H1 (cell line): ENCODE results near the gene CDC42EP2. TPM values are rescaled to one million over a fixed set of nuclear protein-coding genes. Genes with fewer than 3 reads are reported as not detected.

Experiments
- CTCF ChIA-PET: fragments of 300-600 bp; sonication (Branson Sonifier 250); formaldehyde crosslinking; loops from one replicate; lab custom pipeline; 2021; ENCODE audit not compliant: partially characterized antibody; lab: Charles Lee
- POLR2A ChIA-PET: fragments of 300-600 bp; sonication (Branson Sonifier 250); formaldehyde crosslinking; loops from one replicate; lab custom pipeline; 2021; ENCODE audit warnings: inconsistent platforms; ENCODE audit not compliant: partially characterized antibody; lab: Charles Lee
- DNase-seq, 2 experiments: peaks; one replicate each; pipeline versions ENCODE4 v3.0.0 to v3.0.0-alpha.2; 2010 to 2022; ENCODE audit warnings: low spot score in 2 of 2, low read depth in 1 of 2, mixed read lengths in 1 of 2
- FAIRE-seq: peaks from 2 replicates; lab custom pipeline; 2011; peaks lifted over from hg19 to GRCh38; lab: Jason Lieb, UNC
- H2AFZ ChIP-seq: 2 replicates; pipeline ENCODE4 v1.8.1; 2012; ENCODE audit warnings: low read length, inconsistent platforms
- H2AK5ac ChIP-seq: 2 replicates; pipeline ENCODE4 v1.6.1; 2013; ENCODE audit warnings: low read depth, low read length
- H2BK120ac ChIP-seq: replicated peaks from 2 replicates; pipeline ENCODE3; 2013; ENCODE audit warnings: low read depth, low read length, inconsistent platforms
- H2BK12ac ChIP-seq: 2 replicates; pipeline ENCODE4 v1.6.1; 2013; ENCODE audit warnings: low read depth, low read length
- H2BK15ac ChIP-seq: 2 replicates; pipeline ENCODE4 v1.6.1; 2013; ENCODE audit warnings: low read length
- H2BK20ac ChIP-seq: 2 replicates; pipeline ENCODE4 v1.6.1; 2013; ENCODE audit warnings: low read length
- H2BK5ac ChIP-seq: 2 replicates; pipeline ENCODE4 v1.6.1; 2013; ENCODE audit warnings: low read depth, low read length
- H3K14ac ChIP-seq: 2 replicates; pipeline ENCODE4 v1.6.1; 2013; ENCODE audit warnings: inconsistent platforms; ENCODE audit not compliant: insufficient read length
- H3K18ac ChIP-seq: 2 replicates; pipeline ENCODE4 v1.6.1; 2013; ENCODE audit warnings: low read length; ENCODE audit errors: extremely low read depth
- H3K23ac ChIP-seq: 2 replicates; pipeline ENCODE4 v1.6.1; 2013; ENCODE audit warnings: inconsistent platforms; ENCODE audit not compliant: insufficient read length
- H3K23me2 ChIP-seq: 2 replicates; pipeline ENCODE4 v1.6.1; 2013; ENCODE audit warnings: low read depth, low read length
- H3K27ac ChIP-seq: 2 replicates; pipeline ENCODE4 v1.6.1; 2011; ENCODE audit warnings: low read depth, low read length, inconsistent platforms
- H3K27me3 ChIP-seq, 4 experiments: replicated peaks in 1 of 4; 1 replicate in 1 of 4; 2 replicates in 3 of 4; pipeline versions ENCODE4 v1.6.1 to v1.8.1; 2011 to 2013; ENCODE audit warnings: low read length in 3 of 4, mild to moderate bottlenecking in 3 of 4, inconsistent platforms in 2 of 4, mixed read lengths in 2 of 4, moderate library complexity in 1 of 4; ENCODE audit not compliant: control insufficient read depth in 3 of 4, insufficient read depth in 3 of 4; ENCODE audit errors: extremely low read depth in 1 of 4
- H3K36me3 ChIP-seq, 4 experiments: 2 replicates each; pipeline versions ENCODE4 v1.6.1 to v1.8.1; 2011 to 2013; ENCODE audit warnings: mild to moderate bottlenecking in 4 of 4, low read length in 3 of 4, moderate library complexity in 2 of 4, control low read depth in 1 of 4, inconsistent platforms in 1 of 4; ENCODE audit not compliant: insufficient read depth in 4 of 4, control insufficient read depth in 2 of 4
- H3K4ac ChIP-seq: replicated peaks from 2 replicates; pipeline ENCODE3; 2013; ENCODE audit warnings: low read length, low read depth, mixed read lengths, inconsistent platforms; ENCODE audit not compliant: insufficient read length
- H3K4me1 ChIP-seq, 4 experiments: replicated peaks in 1 of 4; 1 replicate in 1 of 4; 2 replicates in 3 of 4; pipeline versions ENCODE4 v1.6.1 to v1.8.1; 2011 to 2013; ENCODE audit warnings: low read length in 3 of 4, inconsistent platforms in 2 of 4, mixed read lengths in 1 of 4; ENCODE audit not compliant: insufficient read depth in 4 of 4, control insufficient read depth in 3 of 4
- H3K4me2 ChIP-seq, 2 experiments: 2 replicates each; pipeline versions ENCODE4 v1.6.1 to v1.8.1; 2011 to 2013; ENCODE audit warnings: low read depth in 2 of 2, low read length in 2 of 2, control low read depth in 1 of 2, inconsistent platforms in 1 of 2, mild to moderate bottlenecking in 1 of 2; ENCODE audit not compliant: insufficient read depth in 1 of 2
- H3K4me3 ChIP-seq, 4 experiments: fragments of 200-600, 300-600 bp in 1 of 4; sonication (generic), shearing (Covaris generic), sonication (Bioruptor Twin) in 1 of 4; 2 replicates each; pipeline versions ENCODE4 v1.5.1 to v1.8.1; 2011 to 2016; ENCODE audit warnings: low read length in 4 of 4, low read depth in 3 of 4, control low read depth in 2 of 4, inconsistent platforms in 2 of 4, mild to moderate bottlenecking in 2 of 4, mixed read lengths in 1 of 4, moderate library complexity in 1 of 4; ENCODE audit not compliant: insufficient read depth in 2 of 4; ENCODE audit errors: extremely low read depth in 1 of 4
- H3K56ac ChIP-seq: replicated peaks from 2 replicates; pipeline ENCODE3; 2013; ENCODE audit warnings: low read depth, mild to moderate bottlenecking, mixed read lengths, low read length, inconsistent platforms; ENCODE audit not compliant: insufficient read length
- H3K79me1 ChIP-seq: 2 replicates; pipeline ENCODE4 v1.6.1; 2013; ENCODE audit warnings: low read depth, low read length, control low read depth
- H3K79me2 ChIP-seq, 2 experiments: 2 replicates each; pipeline versions ENCODE4 v1.6.1 to v1.8.1; 2012 to 2013; ENCODE audit warnings: low read length in 2 of 2, mild to moderate bottlenecking in 2 of 2, inconsistent platforms in 1 of 2; ENCODE audit not compliant: insufficient read depth in 2 of 2, control insufficient read depth in 1 of 2
- H3K9ac ChIP-seq, 4 experiments: replicated peaks in 1 of 4; 1 replicate in 1 of 4; 2 replicates in 3 of 4; pipeline versions ENCODE4 v1.6.1 to v1.8.1; 2011 to 2013; ENCODE audit warnings: low read depth in 3 of 4, low read length in 3 of 4, control low read depth in 2 of 4, mild to moderate bottlenecking in 2 of 4, moderate library complexity in 2 of 4, inconsistent platforms in 1 of 4; ENCODE audit errors: extremely low read depth in 1 of 4
- H3K9me3 ChIP-seq, 2 experiments: 2 replicates each; pipeline versions ENCODE4 v1.6.1 to v1.8.1; 2012 to 2013; ENCODE audit warnings: mild to moderate bottlenecking in 2 of 2, moderate library complexity in 2 of 2, control low read depth in 1 of 2, inconsistent platforms in 1 of 2, low read depth in 1 of 2, low read length in 1 of 2, mixed read lengths in 1 of 2; ENCODE audit not compliant: insufficient read depth in 2 of 2
- H4K20me1 ChIP-seq, 2 experiments: replicated peaks in 1 of 2; 2 replicates each; pipeline versions ENCODE3 to v1.8.1; 2011 to 2013; ENCODE audit warnings: inconsistent platforms in 2 of 2, low read length in 2 of 2, mild to moderate bottlenecking in 1 of 2; ENCODE audit not compliant: insufficient read depth in 2 of 2, control insufficient read depth in 1 of 2
- H4K5ac ChIP-seq: 2 replicates; pipeline ENCODE4 v1.6.1; 2013; ENCODE audit warnings: low read length, low read depth, mixed read lengths, inconsistent platforms; ENCODE audit not compliant: insufficient read length
- H4K8ac ChIP-seq: 2 replicates; pipeline ENCODE4 v1.8.0; 2013; ENCODE audit warnings: mild to moderate bottlenecking, moderate library complexity, low read length, inconsistent platforms; ENCODE audit not compliant: insufficient read depth; ENCODE audit errors: extremely low read depth
- H4K91ac ChIP-seq: replicated peaks from 2 replicates; pipeline ENCODE3; 2013; ENCODE audit warnings: low read length, mixed read lengths, inconsistent platforms; ENCODE audit not compliant: insufficient read length
- CEBPB ChIP-seq: IDR thresholded peaks from 2 replicates; pipeline ENCODE4 v1.6.1; 2012; ENCODE audit warnings: low read depth, low read length
- EGR1 ChIP-seq: IDR thresholded peaks from 2 replicates; pipeline ENCODE4 v1.6.1; 2011; ENCODE audit warnings: low read depth, low read length, borderline replicate concordance
- EZH2 ChIP-seq: fragments of 200-600 bp; sonication (generic); IDR thresholded peaks from 2 replicates; pipeline ENCODE4 v1.7.1; 2012; ENCODE audit warnings: low read depth, mild to moderate bottlenecking, moderate library complexity, low read length, inconsistent platforms; ENCODE audit not compliant: severe bottlenecking
- GTF2F1 ChIP-seq: IDR thresholded peaks from 2 replicates; pipeline ENCODE4 v1.6.1; 2012; ENCODE audit warnings: low read depth, low read length, improper control_type of control experiment, borderline replicate concordance
- KDM5A ChIP-seq: fragments of 200-600 bp; IDR thresholded peaks from 2 replicates; pipeline ENCODE4 v1.7.1; 2012; ENCODE audit warnings: mild to moderate bottlenecking, low read length, inconsistent platforms, mixed read lengths
- NANOG ChIP-seq: IDR thresholded peaks from 2 replicates; pipeline ENCODE4 v1.6.1; 2011; ENCODE audit warnings: low read length, low read depth, mild to moderate bottlenecking, inconsistent platforms; ENCODE audit not compliant: insufficient read depth, poor library complexity, severe bottlenecking
- PHF8 ChIP-seq: fragments of 200-600 bp; sonication (generic); conservative IDR thresholded peaks from 2 replicates; pipeline ENCODE4 v1.7.1; 2012; ENCODE audit warnings: low read depth, mild to moderate bottlenecking, inconsistent platforms, low read length, moderate library complexity
- POU5F1 ChIP-seq: IDR thresholded peaks from 2 replicates; pipeline ENCODE4 v1.6.1; 2011; ENCODE audit warnings: low read depth, mild to moderate bottlenecking, low read length, moderate library complexity
- RXRA ChIP-seq: IDR thresholded peaks from 2 replicates; pipeline ENCODE4 v1.6.1; 2011; ENCODE audit warnings: low read depth, mild to moderate bottlenecking, low read length, moderate library complexity; ENCODE audit not compliant: insufficient read depth
- TAF1 ChIP-seq: IDR thresholded peaks from 2 replicates; pipeline ENCODE4 v1.6.1; 2011; ENCODE audit warnings: mild to moderate bottlenecking, low read depth, low read length
- TBP ChIP-seq: IDR thresholded peaks from 2 replicates; pipeline ENCODE4 v1.6.1; 2011; ENCODE audit warnings: low read depth, low read length, improper control_type of control experiment
- ZNF274 ChIP-seq: IDR thresholded peaks from 2 replicates; pipeline ENCODE4 v1.7.0; 2012; ENCODE audit warnings: low read length, borderline replicate concordance; ENCODE audit errors: extremely low read depth
- WGBS, 2 experiments: shearing (Covaris generic) in 1 of 2; methylation state at CpG; one replicate each; pipeline versions ENCODE4 v1.1.6 to v1.1.7; 2013 to 2015; ENCODE audit warnings: low lambda C conversion rate in 2 of 2, mixed read lengths in 2 of 2, inconsistent platforms in 1 of 2, low coverage in 1 of 2, missing lambda C conversion rate in 1 of 2; ENCODE audit not compliant: insufficient replicate concordance in 2 of 2, insufficient coverage in 1 of 2, insufficient read length in 1 of 2; ENCODE audit errors: extremely low coverage in 1 of 2, missing lambda C conversion rate in 1 of 2; 5-methylcytosine and 5-hydroxymethylcytosine counted together
- polyA plus RNA-seq, 7 experiments: library from polyadenylated mRNA; depleted of rRNA in 3 of 7; stranded (reverse) in 5 of 7; unstranded in 2 of 7; fragments of >200 nt in 5 of 7; fragments of 200-250 nt in 2 of 7; gene quantifications; 1 replicate in 5 of 7; 2 replicates in 1 of 7; 4 replicates in 1 of 7; pipeline versions ENCODE4 v1.2.1 to v1.2.3, GENCODE V29; 2011 to 2013; ENCODE audit warnings: missing spikeins in 2 of 7, mixed read lengths in 2 of 7
- total RNA-seq: library from RNA; stranded (reverse); fragmentation: NEBNext Ultra II Directional; extraction: Animal tissue kit (Norgen Biotek cat#: 25700); gene quantifications from 2 replicates; pipeline ENCODE4 v1.2.1, GENCODE V29; 2021
- TF ChIP-seq, protein P1 (sequence below): IDR thresholded peaks from 2 replicates; pipeline ENCODE4 v1.6.1; 2012; ENCODE audit warnings: inconsistent platforms

Gene CDC42EP2
- total and polyA plus RNA-seq, 2 of the 8 experiments (the other 6 are each of a cell fraction or from before 2014, with no cell fraction given) = 11.8 to 13.3 TPM

DNA sequence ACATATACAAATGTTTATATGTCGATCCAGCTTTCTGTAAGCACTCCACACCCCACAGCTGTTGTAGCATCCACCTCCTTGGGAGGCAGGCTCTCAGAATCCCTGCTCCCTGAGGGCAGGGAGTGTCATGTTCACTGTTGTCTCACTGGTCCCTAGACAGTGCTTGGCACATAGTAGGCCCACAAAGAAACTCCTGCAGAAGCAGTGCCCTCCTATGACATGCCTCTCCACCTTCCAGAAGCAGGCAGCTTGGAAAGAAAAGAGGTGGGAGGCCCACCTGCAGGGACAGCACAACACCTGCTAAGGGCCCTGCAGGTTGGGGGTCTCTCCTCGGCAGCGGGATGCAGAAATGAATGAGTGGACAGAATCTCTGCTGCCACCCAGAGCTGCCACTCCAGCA is 11.1 kb upstream of the CDC42EP2 start:
- H3K4me1 ChIP-seq = peaks cover 0 to 12% (median 9%) of the 10 kb centered on the region in 4 experiments; a peak in 6 of 7 replicates

More for the DNA sequence above, 11.1 kb upstream of the CDC42EP2 start:
- no peak for TF ChIP-seq POU5F1
- no peak for TF ChIP-seq PHF8
- TF ChIP-seq RXRA = no peak
- TF ChIP-seq EZH2 = no peak
- no peak for TF ChIP-seq EGR1
- TF ChIP-seq GTF2F1 = no peak
- TF ChIP-seq NANOG = no peak
- no peak for TF ChIP-seq ZNF274
- TF ChIP-seq KDM5A = no peak
- no peak for TF ChIP-seq TBP
- TF ChIP-seq CEBPB = no peak
- TF ChIP-seq, protein P1, sequence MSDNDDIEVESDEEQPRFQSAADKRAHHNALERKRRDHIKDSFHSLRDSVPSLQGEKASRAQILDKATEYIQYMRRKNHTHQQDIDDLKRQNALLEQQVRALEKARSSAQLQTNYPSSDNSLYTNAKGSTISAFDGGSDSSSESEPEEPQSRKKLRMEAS = no peak
- TF ChIP-seq TAF1 = no peak
- Histone ChIP-seq H3K23me2 (peaks cover 3% of the 10 kb centered on the region; the same call in 1 of the 2 replicates), H4K20me1 (peaks cover 0 to 6% of the 10 kb centered on the region in 2 experiments), H3K14ac (no peak overlapping the region), H2AK5ac (no peak overlapping the region), H3K9ac (no peak overlapping the region), H3K27ac (no peak overlapping the region), H3K4ac (no peak overlapping the region), H3K18ac (no peak overlapping the region; the same call in 1 of the 2 replicates), H3K79me1 (no peaks in the 10 kb centered on the region), H3K36me3 (peaks cover 0 to 5% (median 2%) of the 10 kb centered on the region in 4 experiments; a peak in 3 of 8 replicates), H3K4me2 (no peak overlapping the region), H2BK15ac (no peak overlapping the region), H3K56ac (no peak overlapping the region), H2AFZ (no peak overlapping the region), H4K91ac (no peak overlapping the region), H2BK20ac (no peak overlapping the region), H3K27me3 (peaks cover 0 to 2% (median 0%) of the 10 kb centered on the region in 4 experiments; a peak in 3 of 7 replicates), H3K9me3 (no peaks in the 10 kb centered on the region), H3K4me3 (no peak overlapping the region), H4K5ac (no peak overlapping the region), H2BK12ac (no peak overlapping the region), H3K23ac (no peak overlapping the region), H2BK120ac (no peak overlapping the region), H2BK5ac (no peak overlapping the region), H4K8ac (no peak overlapping the region), H3K79me2 (no peaks in the 10 kb centered on the region)
- POLR2A ChIA-PET = interaction anchor here (0.6 to 10.4 kb wide), 4 partner anchors 11 to 336 kb away, joined by 3 to 99 read pairs (median 4); partner anchors contain the start of gene CDC42EP2
- FAIRE-seq = no peak
- no peak for DNase-seq
- CTCF ChIA-PET = interaction anchor here (0.6 to 52.8 kb wide), 3 partner anchors 11 to 75 kb away, joined by 3 to 1179 read pairs (median 1179); partner anchors contain the start of genes CDC42EP2 and DPF2
- WGBS, 2 experiments = 79% methylated on average over 3 of the region's 3 CpGs; no CpG with 5 or more reads in 1 of the 2 experiments
